ENCODE measurements around the gene TEX36. TPM values are rescaled to one million over a fixed set of nuclear protein-coding genes. Genes with fewer than 3 reads are reported as not detected.

The TEX36 gene
- total and polyA plus RNA-seq, 2 donors (not counting 1 experiment from before 2014, with no cell fraction given): not detected

DNA sequence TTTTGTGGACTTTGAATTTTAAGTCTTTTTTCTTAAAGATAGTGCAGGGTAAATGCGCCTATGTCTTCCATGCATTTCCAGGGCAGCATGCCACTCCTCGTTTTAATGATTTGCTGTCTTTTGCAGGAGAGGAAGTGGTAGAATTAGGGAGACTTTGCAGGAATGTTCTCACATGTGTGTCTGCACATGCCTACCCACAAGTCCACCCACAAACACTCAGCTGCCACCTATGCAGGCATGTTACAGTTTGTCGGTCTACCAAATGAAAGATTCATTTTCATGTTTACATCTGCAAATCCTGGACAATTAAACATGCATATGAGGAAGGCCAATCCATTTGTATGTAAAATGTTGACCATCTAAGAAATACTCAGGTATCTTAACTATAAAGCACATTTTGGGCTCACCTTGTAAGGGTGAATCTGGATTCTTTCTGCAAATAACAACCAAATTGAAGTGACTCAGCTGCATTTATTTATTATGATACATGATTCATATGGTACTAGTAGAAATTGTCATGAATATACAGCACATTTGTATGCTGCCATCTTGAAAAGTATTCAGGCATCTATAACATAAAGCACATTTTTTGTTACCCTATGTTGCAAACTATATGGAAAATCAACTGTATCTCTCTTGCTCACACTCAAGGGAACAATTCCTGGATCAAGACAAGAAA is 4.7 kb upstream of the TEX36 start:
- no peak overlapping the region for H2AFZ ChIP-seq (ENCODE audit: insufficient read depth, low read depth, low read length, poor library complexity, severe bottlenecking)
- WGBS (ENCODE audit: insufficient coverage): 80% methylated on average over 2 of the region's 3 CpGs
- no peak for ATAC-seq (ENCODE audit: low read depth)

DNA sequence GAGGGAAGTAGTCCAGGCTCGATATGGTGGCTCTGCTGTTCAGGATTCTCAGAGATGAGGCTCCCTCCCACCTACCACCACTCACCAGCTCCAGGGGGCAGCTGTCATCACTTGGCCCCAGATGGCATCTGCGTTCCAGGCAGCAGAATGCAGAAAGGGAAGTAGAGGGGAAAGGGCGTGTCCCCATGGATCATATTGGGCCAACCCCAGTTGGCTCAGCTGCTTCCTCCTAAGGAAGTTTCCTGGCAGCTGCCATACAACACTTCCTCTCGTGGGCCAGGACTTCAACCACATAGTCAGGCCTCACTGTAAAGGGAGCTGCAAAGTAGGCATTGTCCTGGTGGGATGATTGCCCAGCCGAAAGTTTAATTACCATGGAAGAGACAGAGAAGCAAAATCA is 1.6 kb upstream of the TEX36 start:
- H3K4me2 ChIP-seq (replicated peaks; ENCODE audit: low read depth, low read length, poor library complexity, severe bottlenecking): no peak overlapping the region
- no peak overlapping the region for H3K4me3 ChIP-seq (ENCODE audit: control extremely low read depth in 1 of 5, extremely low read depth in 1 of 5, insufficient read depth in 1 of 5, low read depth in 2 of 5, low read length in 4 of 5)
- Mint-ChIP-seq H3K4me3 (no peak overlapping the region), H3K27me3 (peaks cover 19% of the 10 kb centered on the region), H3K9me3 (ENCODE audit: insufficient read depth) (no peaks in the 10 kb centered on the region), H3K4me1 (no peaks in the 10 kb centered on the region), H3K27ac (no peak overlapping the region)
- no peaks in the 10 kb centered on the region for H3K4me1 ChIP-seq (ENCODE audit: control insufficient read depth in 2 of 2, insufficient read depth in 2 of 2, low read length in 2 of 2)
- H2AFZ ChIP-seq (ENCODE audit: insufficient read depth, low read depth, low read length, poor library complexity, severe bottlenecking): no peak overlapping the region
- ATAC-seq (ENCODE audit: low read depth) (no peak), DNase-seq (no peak)
- H3K27me3 ChIP-seq (replicated peaks in 1 of 4; ENCODE audit: control extremely low read depth in 1 of 4, control insufficient read depth in 3 of 4, insufficient read depth in 4 of 4, low read length in 3 of 4): peaks cover 0 to 14% (median 3%) of the 10 kb centered on the region in 4 experiments
- no peaks in the 10 kb centered on the region for H4K20me1 ChIP-seq (ENCODE audit: control insufficient read depth, insufficient read depth, low read length, poor library complexity, severe bottlenecking)
- no peaks in the 10 kb centered on the region for H3K79me2 ChIP-seq (ENCODE audit: control insufficient read depth, insufficient read depth, low read length)
- no peak overlapping the region for H3K27ac ChIP-seq (ENCODE audit: low read length in 2 of 2)
- no peaks in the 10 kb centered on the region for H3K9me3 ChIP-seq (ENCODE audit: control extremely low read depth in 1 of 3, control insufficient read depth in 2 of 3, insufficient read depth in 1 of 3, low read length in 2 of 3)
- no peaks in the 10 kb centered on the region for H3K36me3 ChIP-seq (replicated peaks in 1 of 2; ENCODE audit: control extremely low read depth in 1 of 2, control insufficient read depth in 1 of 2, extremely low read depth in 1 of 2, insufficient read depth in 2 of 2, low read length in 1 of 2)
- CTCF ChIA-PET: no interaction called here
- intact Hi-C loops (cut with micrococcal nuclease): no loop called here
- POLR2A ChIA-PET: no interaction called here
- WGBS (ENCODE audit: insufficient coverage): 43% methylated on average over 4 of the region's 5 CpGs
- no peak overlapping the region for H3K9ac ChIP-seq (ENCODE audit: low read length)
- TF ChIP-seq, protein P1, sequence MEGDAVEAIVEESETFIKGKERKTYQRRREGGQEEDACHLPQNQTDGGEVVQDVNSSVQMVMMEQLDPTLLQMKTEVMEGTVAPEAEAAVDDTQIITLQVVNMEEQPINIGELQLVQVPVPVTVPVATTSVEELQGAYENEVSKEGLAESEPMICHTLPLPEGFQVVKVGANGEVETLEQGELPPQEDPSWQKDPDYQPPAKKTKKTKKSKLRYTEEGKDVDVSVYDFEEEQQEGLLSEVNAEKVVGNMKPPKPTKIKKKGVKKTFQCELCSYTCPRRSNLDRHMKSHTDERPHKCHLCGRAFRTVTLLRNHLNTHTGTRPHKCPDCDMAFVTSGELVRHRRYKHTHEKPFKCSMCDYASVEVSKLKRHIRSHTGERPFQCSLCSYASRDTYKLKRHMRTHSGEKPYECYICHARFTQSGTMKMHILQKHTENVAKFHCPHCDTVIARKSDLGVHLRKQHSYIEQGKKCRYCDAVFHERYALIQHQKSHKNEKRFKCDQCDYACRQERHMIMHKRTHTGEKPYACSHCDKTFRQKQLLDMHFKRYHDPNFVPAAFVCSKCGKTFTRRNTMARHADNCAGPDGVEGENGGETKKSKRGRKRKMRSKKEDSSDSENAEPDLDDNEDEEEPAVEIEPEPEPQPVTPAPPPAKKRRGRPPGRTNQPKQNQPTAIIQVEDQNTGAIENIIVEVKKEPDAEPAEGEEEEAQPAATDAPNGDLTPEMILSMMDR (IDR thresholded peaks at IDR 0.05): no peak
- no peak for TF ChIP-seq EZH2 (IDR thresholded peaks at IDR 0.05; ENCODE audit: borderline replicate concordance, insufficient read depth, low read depth, low read length, poor library complexity, severe bottlenecking)

More for the DNA sequence above, 4.7 kb upstream of the TEX36 start:
- CTCF ChIA-PET: interaction anchor here (0.7 kb wide), 1 partner anchor 610 kb away, joined by 4 read pairs; no protein-coding TSS in a partner anchor
- no peaks in the 10 kb centered on the region for H3K9me3 Mint-ChIP-seq (ENCODE audit: insufficient read depth)
- no peak overlapping the region for H3K27ac Mint-ChIP-seq
- no peaks in the 10 kb centered on the region for H3K36me3 ChIP-seq (replicated peaks in 1 of 2; ENCODE audit: control extremely low read depth in 1 of 2, control insufficient read depth in 1 of 2, extremely low read depth in 1 of 2, insufficient read depth in 2 of 2, low read length in 1 of 2)
- TF ChIP-seq, protein P1 (IDR thresholded peaks at IDR 0.05): no peak
- no peak for TF ChIP-seq EZH2 (IDR thresholded peaks at IDR 0.05; ENCODE audit: borderline replicate concordance, insufficient read depth, low read depth, low read length, poor library complexity, severe bottlenecking)
- intact Hi-C loops (cut with micrococcal nuclease): no loop called here
- no peak overlapping the region for H3K4me2 ChIP-seq (replicated peaks; ENCODE audit: low read depth, low read length, poor library complexity, severe bottlenecking)
- H3K4me3 ChIP-seq (ENCODE audit: control extremely low read depth in 1 of 5, extremely low read depth in 1 of 5, insufficient read depth in 1 of 5, low read depth in 2 of 5, low read length in 4 of 5): no peak overlapping the region
- H3K4me1 Mint-ChIP-seq: no peaks in the 10 kb centered on the region
- H3K27me3 ChIP-seq (replicated peaks in 1 of 4; ENCODE audit: control extremely low read depth in 1 of 4, control insufficient read depth in 3 of 4, insufficient read depth in 4 of 4, low read length in 3 of 4): peaks cover 0 to 5% (median 0%) of the 10 kb centered on the region in 4 experiments
- H3K4me1 ChIP-seq (ENCODE audit: control insufficient read depth in 2 of 2, insufficient read depth in 2 of 2, low read length in 2 of 2): no peaks in the 10 kb centered on the region
- no peak overlapping the region for H3K9ac ChIP-seq (ENCODE audit: low read length)
- DNase-seq: no peak
- POLR2A ChIA-PET: no interaction called here
- no peaks in the 10 kb centered on the region for H3K79me2 ChIP-seq (ENCODE audit: control insufficient read depth, insufficient read depth, low read length)
- H3K4me3 Mint-ChIP-seq: no peak overlapping the region
- no peak overlapping the region for H3K27ac ChIP-seq (ENCODE audit: low read length in 2 of 2)
- H4K20me1 ChIP-seq (ENCODE audit: control insufficient read depth, insufficient read depth, low read length, poor library complexity, severe bottlenecking): no peaks in the 10 kb centered on the region
- H3K27me3 Mint-ChIP-seq: peaks cover 17% of the 10 kb centered on the region
- H3K9me3 ChIP-seq (ENCODE audit: control extremely low read depth in 1 of 3, control insufficient read depth in 2 of 3, insufficient read depth in 1 of 3, low read length in 2 of 3): no peaks in the 10 kb centered on the region
